Fibroblast of the aortic adventitia (primary cell): ENCODE measurements around the gene CIT. TPM values are rescaled to one million over a fixed set of nuclear protein-coding genes. Genes with fewer than 3 reads are reported as not detected.
A peak's percentile ranks its signal among the peaks of the same experiment; 100 is the strongest.

Experiments
- DNase-seq: peaks from one replicate; pipeline ENCODE4 v3.0.0-alpha.2; 2010; ENCODE audit warnings: low read depth
- H3K4me3 ChIP-seq: 2 replicates; pipeline ENCODE4 v1.5.1; 2011; ENCODE audit warnings: low read depth, mild to moderate bottlenecking, control low read depth, low read length, moderate library complexity
- CTCF ChIP-seq: IDR thresholded peaks from 2 replicates; pipeline ENCODE4 v1.5.1; 2011; ENCODE audit warnings: mild to moderate bottlenecking, low read length, control low read depth, inconsistent platforms; ENCODE audit not compliant: insufficient read depth
- total RNA-seq: library from RNA; depleted of rRNA; stranded (reverse); fragments of >200 nt; gene quantifications from 2 replicates; pipeline ENCODE4 v1.2.3, GENCODE V29; 2012; ENCODE audit warnings: low replicate concordance

The CIT gene
- total RNA-seq, 1 donor, result 48.0 TPM

GRCh38 chr12:119781804-119782203, 95.3 kb downstream of the CIT start:
- no peak for DNase-seq
- TF ChIP-seq CTCF, result no peak
- no peak overlapping the region for H3K4me3 ChIP-seq

GRCh38 chr12:119780786-119781434, 96.2 kb downstream of the CIT start:
- peak; percentile 63 for DNase-seq

GRCh38 chr12:119775246-119775895, 101.7 kb downstream of the CIT start:
- H3K4me3 ChIP-seq, result no peak overlapping the region
- no peak for TF ChIP-seq CTCF
- DNase-seq, result no peak

More at GRCh38 chr12:119780786-119781434, 96.2 kb downstream of the CIT start:
- H3K4me3 ChIP-seq, result peak overlapping the region; percentile 48
- peak; percentile 86 for TF ChIP-seq CTCF

- TF ChIP-seq CTCF, result no peak
- H3K4me3 ChIP-seq, result no peak overlapping the region
- no peak for DNase-seq
Measured at GRCh38 chr12:119772431-119772830, 104.7 kb downstream of the CIT start.

GRCh38 chr12:119770146-119770545, 107.0 kb downstream of the CIT start:
- peak; percentile 6 for DNase-seq
- no peak overlapping the region for H3K4me3 ChIP-seq
- no peak for TF ChIP-seq CTCF

GRCh38 chr12:119762619-119763018, 114.5 kb downstream of the CIT start:
- H3K4me3 ChIP-seq, result no peak overlapping the region
- no peak for DNase-seq
- TF ChIP-seq CTCF, result no peak
